H7 (cell line): ENCODE results near the gene PHIP. TPM values are rescaled to one million over a fixed set of nuclear protein-coding genes. Genes with fewer than 3 reads are reported as not detected.

ENCODE experiments used
- DNase-seq: peaks from one replicate; pipeline ENCODE4 v3.0.0; 2012
- H3K27me3 ChIP-seq: 2 replicates; pipeline ENCODE4 v1.6.0; 2011; ENCODE audit warnings: mild to moderate bottlenecking, low read length; ENCODE audit not compliant: control insufficient read depth, insufficient read depth
- H3K36me3 ChIP-seq: replicated peaks from 2 replicates; pipeline ENCODE4 v1.5.1; 2011; ENCODE audit warnings: low read length; ENCODE audit not compliant: control insufficient read depth, insufficient read depth
- H3K4me3 ChIP-seq: 2 replicates; pipeline ENCODE4 v1.5.1; 2011; ENCODE audit warnings: low read depth, mild to moderate bottlenecking, control low read depth, low read length, moderate library complexity; ENCODE audit not compliant: insufficient read depth
- total RNA-seq: library from RNA; depleted of rRNA; stranded (reverse); fragments of >200 nt; shearing (Covaris generic); gene quantifications from 2 replicates; pipeline ENCODE4 v1.2.3, GENCODE V29; 2014

Gene PHIP
- total RNA-seq, 1 experiment from 2014 or later: 24.4 TPM

DNA sequence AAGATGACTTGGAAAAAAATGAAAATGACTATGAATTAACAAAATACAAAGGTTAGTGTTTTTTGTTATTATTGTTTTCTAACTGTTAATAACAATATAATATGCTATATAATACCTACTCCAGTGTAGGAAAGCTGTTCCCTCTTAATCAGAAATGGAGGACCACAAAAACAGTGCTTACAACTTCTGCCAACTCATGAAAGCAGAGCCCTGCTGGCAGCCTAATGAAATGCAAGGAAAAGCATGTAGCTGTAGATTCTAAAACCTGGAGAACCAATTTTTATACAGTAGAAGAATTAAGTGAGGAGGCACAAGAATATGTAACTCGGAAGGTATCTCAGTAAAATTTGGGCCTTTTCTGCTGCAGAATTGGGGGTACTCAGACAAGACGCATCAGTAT lies 29.4 kb downstream of the PHIP start:
- Histone ChIP-seq H3K27me3 (no peaks in the 10 kb centered on the region), H3K4me3 (no peak overlapping the region), H3K36me3 (no peaks in the 10 kb centered on the region; the same call in 1 of the 2 replicates)
- DNase-seq: peak; percentile 4

DNA sequence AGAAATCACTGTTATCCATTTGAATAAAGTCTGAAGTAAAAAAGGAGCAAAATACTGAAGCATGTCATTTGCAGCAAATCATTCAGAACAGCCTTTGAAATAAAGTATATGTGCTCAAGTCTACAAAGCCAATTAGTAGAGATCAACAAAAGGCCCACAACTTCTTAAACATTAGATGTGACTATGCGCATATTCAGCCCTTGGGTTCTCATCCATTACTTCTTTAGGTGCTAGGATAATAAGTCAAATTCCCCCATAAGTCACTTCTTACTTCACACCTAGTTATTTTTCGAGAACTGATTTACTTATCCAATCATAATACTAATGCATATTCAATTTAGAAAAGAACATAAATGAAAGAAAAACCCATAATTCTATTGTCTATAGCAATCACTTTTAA lies 31.0 kb downstream of the PHIP start:
- Histone ChIP-seq H3K4me3 (no peak overlapping the region), H3K27me3 (no peaks in the 10 kb centered on the region), H3K36me3 (no peaks in the 10 kb centered on the region)
- DNase-seq: no peak

DNA sequence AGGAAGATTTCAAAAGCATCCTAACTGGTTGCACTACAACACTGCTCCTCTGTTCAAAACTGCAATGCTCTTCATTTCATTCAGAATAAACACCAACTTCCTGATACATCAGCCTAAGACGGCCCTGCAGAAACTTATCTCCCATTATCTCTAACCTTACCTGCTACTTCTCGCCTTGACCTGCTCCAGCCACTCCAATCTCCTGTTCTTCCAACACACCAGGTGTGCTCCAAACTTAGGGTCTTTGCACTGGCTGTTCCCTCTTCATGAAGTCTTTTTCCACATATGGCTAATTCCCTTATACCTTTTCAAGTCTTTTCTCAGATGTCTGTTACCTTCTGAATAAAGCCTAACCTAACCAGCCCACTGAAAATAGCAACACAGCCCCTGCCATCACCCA lies 32.1 kb downstream of the PHIP start:
- peaks cover 1% of the 10 kb centered on the region for H3K36me3 ChIP-seq
- no peaks in the 10 kb centered on the region for H3K27me3 ChIP-seq
- DNase-seq: no peak
- H3K4me3 ChIP-seq: no peak overlapping the region

DNA sequence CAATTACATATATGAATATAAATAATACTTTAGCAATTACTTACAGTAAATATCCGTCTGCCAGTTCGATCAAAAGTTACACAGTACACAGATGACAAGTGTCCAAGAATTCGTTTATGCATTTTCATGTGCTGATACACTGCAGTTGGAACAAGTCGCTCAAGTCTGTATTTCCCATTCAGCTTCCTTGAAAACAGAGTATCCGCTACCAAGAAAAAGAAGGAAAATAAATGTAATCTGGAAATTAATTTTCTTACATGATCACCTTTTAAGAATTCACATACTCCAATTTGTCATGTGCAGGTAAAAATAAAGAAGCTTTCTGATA lies 35.3 kb downstream of the PHIP start:
- Histone ChIP-seq H3K27me3 (no peaks in the 10 kb centered on the region), H3K36me3 (peaks cover 3% of the 10 kb centered on the region), H3K4me3 (no peak overlapping the region)
- DNase-seq: no peak

DNA sequence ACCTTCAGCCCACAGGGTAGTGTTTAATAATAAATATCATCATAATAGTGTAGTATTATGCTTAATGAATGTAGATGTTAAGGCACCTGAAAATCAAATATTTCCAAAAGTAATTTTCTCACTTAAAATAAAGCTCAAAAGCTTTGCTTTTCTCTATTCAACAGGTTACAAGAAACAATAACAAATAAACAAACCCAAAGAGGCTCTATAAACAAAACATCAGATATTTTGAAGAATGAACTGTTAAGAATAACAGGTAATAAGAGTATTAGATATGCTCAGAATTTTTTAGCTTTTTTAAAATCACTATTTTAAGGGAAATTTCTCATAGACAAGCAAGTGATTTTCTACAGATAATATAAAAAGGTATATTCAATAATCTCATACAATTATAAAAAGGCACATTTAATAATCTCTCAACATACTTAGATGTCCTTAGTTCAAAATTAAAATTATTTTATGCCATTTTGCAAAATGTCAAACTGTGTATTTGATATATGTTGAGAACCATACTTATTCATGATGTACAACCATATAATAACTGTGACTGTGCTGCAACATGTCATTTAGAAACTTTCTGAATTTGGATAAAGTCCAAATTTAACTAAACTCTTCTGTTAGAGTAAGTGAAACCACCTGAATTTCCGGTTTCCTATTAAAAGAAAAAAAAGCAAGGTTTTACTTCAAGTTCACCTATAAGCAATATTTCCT lies 35.8 kb downstream of the PHIP start:
- H3K27me3 ChIP-seq: no peaks in the 10 kb centered on the region
- DNase-seq: no peak
- H3K4me3 ChIP-seq: no peak overlapping the region
- peaks cover 3% of the 10 kb centered on the region for H3K36me3 ChIP-seq

DNA sequence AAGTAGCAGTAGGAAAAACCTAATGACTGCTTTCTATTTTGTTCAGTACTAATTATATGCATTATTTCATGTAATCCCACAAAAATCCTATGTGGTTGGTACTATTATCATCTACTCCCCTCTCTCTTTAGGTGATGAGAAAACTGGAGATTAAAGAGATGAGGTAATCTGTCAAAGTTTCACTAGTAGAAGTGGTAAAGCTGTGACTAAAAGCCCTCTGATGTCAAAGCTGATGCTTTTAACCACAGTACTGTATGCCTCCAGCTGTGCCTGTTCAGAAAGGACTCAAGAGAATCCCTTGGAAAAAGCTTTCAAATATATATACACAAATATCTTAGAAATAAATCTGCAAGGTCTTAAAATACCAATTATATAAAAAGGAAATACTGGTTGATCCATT lies 38.0 kb downstream of the PHIP start:
- no peak overlapping the region for H3K4me3 ChIP-seq
- H3K27me3 ChIP-seq: no peaks in the 10 kb centered on the region
- H3K36me3 ChIP-seq: peaks cover 3% of the 10 kb centered on the region
- DNase-seq: no peak

DNA sequence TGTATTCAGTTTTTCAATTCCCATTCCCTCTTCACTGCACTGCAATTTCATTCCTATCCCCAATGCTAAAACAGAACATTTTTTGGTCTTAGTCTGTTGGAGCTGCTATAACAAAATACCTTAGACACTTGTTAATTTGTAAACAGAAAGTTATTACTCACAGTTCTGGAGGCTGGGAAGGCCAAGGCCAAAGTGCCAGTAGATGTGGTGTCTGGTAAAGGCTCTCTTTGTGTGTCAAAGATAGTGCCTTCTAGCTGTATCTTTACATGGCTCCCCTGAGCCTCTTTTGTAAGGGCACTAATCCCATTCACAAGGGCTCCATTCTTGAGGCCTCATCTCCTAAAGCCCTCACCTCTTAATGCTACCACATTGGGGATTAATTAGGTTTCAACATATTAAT lies 40.0 kb downstream of the PHIP start:
- Histone ChIP-seq H3K36me3 (peaks cover 3% of the 10 kb centered on the region), H3K4me3 (no peak overlapping the region), H3K27me3 (no peaks in the 10 kb centered on the region)
- no peak for DNase-seq

DNA sequence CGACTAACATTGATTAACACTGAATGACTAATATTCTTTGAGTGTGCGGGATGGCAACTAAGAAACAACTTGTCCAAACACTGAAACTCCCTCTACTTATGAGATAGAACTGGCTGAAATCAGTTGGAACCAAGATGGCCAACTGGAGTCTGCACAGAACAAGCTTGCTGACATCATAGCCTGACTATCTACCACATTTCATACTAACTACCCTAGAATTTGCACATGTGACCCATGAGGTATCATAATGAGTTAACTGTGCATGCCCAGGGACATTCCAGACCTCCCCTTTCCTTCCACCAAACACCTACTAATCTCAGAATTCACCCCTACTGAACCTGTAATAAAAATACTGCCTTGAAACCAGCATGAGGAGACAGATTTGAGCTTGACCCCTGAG lies 43.2 kb downstream of the PHIP start:
- DNase-seq: no peak
- Histone ChIP-seq H3K27me3 (no peaks in the 10 kb centered on the region), H3K36me3 (peaks cover 4% of the 10 kb centered on the region), H3K4me3 (no peak overlapping the region)

DNA sequence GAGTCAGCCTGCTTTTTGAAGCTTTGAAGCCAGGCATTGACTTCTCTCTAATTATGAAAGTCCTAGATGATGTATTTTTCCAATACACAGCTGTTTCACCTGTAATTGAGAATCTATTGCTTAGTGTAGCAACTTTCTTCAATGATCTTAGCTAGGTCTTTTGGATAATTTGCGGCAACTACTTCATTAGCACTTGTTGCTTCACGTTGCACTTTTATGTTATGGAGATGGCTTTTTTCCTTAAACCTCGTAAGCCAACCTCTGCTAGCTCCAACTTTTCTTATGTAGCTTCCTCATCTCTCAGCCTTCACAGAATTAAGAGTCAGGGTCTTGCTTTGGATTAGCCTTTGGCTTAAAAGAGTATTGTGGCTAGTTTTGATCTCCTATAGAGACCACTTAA lies 44.8 kb downstream of the PHIP start:
- Histone ChIP-seq H3K27me3 (no peaks in the 10 kb centered on the region), H3K36me3 (peaks cover 4% of the 10 kb centered on the region), H3K4me3 (no peak overlapping the region)
- DNase-seq: no peak

DNA sequence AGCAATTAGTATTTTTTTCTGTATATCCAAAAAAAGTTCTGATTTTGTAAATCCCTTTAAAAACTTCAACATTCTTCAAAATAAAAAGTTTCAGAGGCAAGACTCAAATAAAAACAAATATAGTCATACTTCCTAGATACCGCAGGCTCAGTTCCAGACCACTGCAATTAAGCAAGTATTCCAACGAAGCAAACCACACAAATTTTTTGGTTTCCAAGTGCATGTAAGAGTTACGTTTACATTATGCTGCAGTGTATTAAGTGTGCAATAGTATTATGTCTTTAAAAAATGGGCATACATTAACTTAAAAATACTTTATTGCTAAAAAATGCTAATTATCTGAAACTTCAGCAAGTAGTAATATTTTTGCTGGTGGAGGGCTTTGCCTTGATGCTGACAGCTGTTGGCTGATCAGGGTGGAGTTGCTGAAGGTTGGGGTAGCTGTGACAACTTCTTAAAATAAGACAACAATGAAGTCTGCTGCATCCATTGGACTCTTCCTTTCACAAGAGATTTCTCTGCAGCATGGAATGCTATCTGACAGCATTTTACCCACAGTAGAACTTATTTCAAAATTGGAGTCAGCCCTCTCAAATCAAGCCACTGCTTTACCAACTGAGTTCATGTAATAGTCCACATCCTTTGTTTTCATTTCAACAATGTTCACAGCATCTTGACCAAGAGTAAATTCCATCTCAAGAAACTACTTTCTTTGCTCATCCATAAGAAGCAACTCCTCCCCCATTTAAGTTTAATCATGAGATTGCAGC lies 46.0 kb downstream of the PHIP start:
- no peak for DNase-seq
- H3K4me3 ChIP-seq: no peak overlapping the region
- peaks cover 2% of the 10 kb centered on the region for H3K36me3 ChIP-seq
- no peaks in the 10 kb centered on the region for H3K27me3 ChIP-seq

DNA sequence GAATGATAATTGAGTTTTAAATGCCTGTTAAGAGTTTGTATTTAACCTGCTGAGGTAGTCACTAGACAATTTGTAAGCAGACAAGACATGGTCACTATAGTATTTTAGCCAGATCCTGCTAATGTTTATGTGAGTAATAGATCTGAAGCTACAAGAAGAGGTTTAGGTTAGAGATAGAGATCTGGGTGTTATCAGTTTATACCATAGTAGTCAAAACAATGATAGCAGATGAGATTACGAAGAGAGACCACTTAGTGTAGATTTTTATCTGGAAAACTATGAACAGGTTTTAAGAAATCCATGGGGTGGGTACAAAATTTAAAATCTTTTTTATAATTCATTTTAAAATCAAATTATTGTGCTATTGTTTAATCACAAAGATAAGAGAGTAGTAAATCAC lies 47.5 kb downstream of the PHIP start:
- no peak for DNase-seq
- no peak overlapping the region for H3K4me3 ChIP-seq
- peaks cover 2% of the 10 kb centered on the region for H3K36me3 ChIP-seq
- H3K27me3 ChIP-seq: no peaks in the 10 kb centered on the region

DNA sequence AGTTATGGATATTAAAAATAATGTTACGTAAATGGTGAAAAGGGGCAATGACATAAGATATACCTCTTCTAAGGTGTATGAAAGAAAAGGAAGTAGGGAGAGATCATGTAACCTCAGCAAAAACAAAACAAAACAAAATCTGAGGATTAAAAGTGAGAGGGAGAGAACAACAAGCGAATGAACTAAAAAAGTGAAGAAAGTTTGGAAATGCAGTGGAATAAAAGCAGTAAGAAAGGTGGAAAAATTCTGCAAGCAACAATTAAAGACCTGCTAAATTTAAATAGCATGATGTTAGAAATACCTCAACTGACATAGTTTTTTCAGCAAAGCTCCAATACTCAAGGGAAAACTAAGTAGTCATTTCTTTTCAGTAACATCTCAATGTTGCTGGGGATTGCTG lies 48.0 kb downstream of the PHIP start:
- DNase-seq: no peak
- no peaks in the 10 kb centered on the region for H3K27me3 ChIP-seq
- H3K4me3 ChIP-seq: no peak overlapping the region
- peaks cover 2% of the 10 kb centered on the region for H3K36me3 ChIP-seq

DNA sequence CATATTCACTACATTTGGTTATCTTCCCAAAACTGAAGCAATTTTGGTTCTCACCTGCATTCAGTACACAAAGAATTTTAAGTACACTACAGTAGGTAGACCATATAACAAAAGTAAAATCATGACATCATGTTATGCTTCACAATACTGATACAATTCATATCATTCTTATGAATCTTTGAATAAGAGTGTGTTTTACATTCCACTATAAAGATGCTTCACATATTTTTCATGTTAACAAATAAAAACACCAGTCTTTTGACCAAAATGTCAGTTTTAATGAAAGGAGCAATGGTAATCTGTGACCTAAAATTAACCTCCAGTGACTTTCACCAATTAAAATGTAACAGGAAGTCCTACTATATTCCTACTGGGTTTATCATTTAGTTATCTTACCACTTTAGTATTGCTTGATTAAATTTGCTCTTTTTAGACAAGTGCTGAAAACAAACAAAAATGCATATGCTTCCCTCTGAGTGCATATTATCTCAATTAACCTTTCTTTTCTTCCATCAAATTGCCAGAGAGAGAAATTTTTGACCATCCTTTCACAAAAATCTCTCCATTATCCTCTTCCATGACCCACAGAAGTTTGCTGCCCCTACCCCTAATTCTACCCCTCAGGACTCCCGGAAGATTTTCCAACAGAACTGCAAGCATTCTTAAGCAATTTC lies 49.3 kb downstream of the PHIP start:
- Histone ChIP-seq H3K27me3 (no peaks in the 10 kb centered on the region), H3K4me3 (no peak overlapping the region), H3K36me3 (peaks cover 2% of the 10 kb centered on the region)
- no peak for DNase-seq

DNA sequence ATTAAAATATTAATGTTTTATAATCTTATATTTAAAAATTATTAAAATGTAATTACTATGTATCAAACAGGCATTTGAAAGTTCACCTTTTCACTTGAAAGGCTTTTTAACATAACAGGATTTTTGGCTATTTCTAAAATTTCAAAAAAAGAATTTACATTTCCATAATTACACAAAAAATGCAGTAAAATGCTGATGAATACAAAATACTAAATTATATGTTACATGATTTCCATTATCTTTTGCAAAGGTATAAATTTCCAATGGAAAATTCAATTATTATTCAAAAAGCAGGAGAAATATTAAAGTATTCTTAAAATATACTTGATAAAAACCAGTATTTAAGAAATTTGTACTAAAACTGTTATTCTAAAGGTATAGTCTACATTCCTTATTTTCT lies 66.1 kb downstream of the PHIP start:
- Histone ChIP-seq H3K27me3 (no peaks in the 10 kb centered on the region), H3K4me3 (no peak overlapping the region), H3K36me3 (peaks cover 7% of the 10 kb centered on the region)
- no peak for DNase-seq

DNA sequence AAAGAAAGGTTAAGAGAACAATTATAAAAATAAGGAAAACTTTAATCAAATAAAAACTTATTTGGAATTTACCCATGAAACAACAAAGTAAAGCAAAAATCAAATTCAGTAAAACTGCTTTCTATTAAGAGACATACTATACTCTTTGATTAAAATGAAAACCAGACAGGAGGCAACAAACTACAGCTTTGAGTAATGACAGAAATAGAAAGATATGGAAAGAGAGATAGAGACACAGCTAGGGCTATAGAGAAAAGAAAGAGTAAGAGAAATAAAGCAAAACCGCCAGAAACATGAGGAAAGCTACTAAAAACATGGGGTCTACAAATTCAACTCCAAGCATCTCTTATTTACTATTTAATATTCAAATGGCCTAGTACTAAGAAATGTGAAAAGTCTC lies 67.6 kb downstream of the PHIP start:
- peaks cover 1% of the 10 kb centered on the region for H3K36me3 ChIP-seq
- no peak for DNase-seq
- no peaks in the 10 kb centered on the region for H3K27me3 ChIP-seq
- no peak overlapping the region for H3K4me3 ChIP-seq
